OCI-LY1 (cell line): ENCODE measurements around the gene DGCR6L.
"Not testable (repeated sequence)": the region's sequence is repeated elsewhere in the genome, so short reads cannot be mapped to it uniquely, and the experiment has no call there.

Experiments
- EZH2 ChIP-seq: fragments of 200-600 bp; sonication (generic), shearing (Covaris generic); IDR thresholded peaks from 2 replicates; pipeline ENCODE4 v1.8.0; 2017; ENCODE audit warnings: borderline replicate concordance, mixed run types, mild to moderate bottlenecking, antibody characterized with exemption, low read length, moderate library complexity, mixed read lengths
- TF ChIP-seq, protein P1 (sequence below): fragments of 200-600 bp; sonication (generic), shearing (Covaris generic); IDR thresholded peaks from 2 replicates; pipeline ENCODE4 v1.5.1; 2017; ENCODE audit warnings: mild to moderate bottlenecking, antibody characterized with exemption, low read length, moderate library complexity, mixed read lengths

DNA sequence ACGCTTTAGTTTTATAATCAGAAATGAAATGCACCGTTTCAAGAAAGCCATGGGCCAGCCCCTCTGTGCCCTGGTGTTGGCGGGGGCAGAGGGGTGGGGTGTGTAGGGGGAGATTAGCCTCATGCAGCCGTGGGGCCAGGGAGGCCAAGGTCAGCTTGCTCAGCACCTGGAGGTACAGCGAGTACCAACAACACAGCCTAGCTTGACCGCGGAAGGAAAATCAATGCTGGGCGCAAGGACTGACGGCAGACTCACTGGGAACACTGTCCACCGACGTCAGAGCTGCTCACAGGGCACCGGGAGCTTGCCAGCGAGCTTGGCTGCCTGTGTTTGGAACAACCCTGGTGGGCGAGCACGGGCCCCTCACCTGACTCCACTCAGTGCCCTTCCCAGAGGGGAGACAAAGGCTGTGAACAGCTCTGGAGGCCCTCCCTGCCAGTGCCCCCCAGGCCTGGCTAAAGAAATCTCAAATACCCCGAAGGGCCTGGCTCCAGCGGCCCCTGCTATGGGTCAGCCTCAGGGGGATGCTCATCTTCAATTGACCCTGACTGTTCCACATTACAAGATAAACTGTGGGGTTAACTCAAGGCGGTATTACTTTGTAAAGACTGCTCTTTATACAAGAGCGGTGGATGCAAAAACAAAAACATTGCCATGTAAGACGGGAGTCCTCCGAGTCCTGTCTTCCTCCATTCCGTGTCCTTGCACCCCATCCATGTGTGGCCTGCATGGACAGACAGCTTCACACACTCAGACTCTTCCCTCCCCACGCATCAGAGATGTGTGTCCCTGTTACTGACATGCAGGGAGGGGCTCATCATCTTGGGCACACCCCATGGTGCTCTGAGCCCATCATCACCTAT is 30.4 kb downstream of the DGCR6L start:
- TF ChIP-seq, protein P1, sequence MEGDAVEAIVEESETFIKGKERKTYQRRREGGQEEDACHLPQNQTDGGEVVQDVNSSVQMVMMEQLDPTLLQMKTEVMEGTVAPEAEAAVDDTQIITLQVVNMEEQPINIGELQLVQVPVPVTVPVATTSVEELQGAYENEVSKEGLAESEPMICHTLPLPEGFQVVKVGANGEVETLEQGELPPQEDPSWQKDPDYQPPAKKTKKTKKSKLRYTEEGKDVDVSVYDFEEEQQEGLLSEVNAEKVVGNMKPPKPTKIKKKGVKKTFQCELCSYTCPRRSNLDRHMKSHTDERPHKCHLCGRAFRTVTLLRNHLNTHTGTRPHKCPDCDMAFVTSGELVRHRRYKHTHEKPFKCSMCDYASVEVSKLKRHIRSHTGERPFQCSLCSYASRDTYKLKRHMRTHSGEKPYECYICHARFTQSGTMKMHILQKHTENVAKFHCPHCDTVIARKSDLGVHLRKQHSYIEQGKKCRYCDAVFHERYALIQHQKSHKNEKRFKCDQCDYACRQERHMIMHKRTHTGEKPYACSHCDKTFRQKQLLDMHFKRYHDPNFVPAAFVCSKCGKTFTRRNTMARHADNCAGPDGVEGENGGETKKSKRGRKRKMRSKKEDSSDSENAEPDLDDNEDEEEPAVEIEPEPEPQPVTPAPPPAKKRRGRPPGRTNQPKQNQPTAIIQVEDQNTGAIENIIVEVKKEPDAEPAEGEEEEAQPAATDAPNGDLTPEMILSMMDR, result not testable (repeated sequence)
- not testable (repeated sequence) for TF ChIP-seq EZH2
